T1000 (cell line): ENCODE results near the gene DR1.
"Not testable (repeated sequence)": the region's sequence is repeated elsewhere in the genome, so short reads cannot be mapped to it uniquely, and the experiment has no call there.

Experiments used
- DNase-seq: peaks from one replicate; lab custom pipeline; 2025; ENCODE audit warnings: mixed read lengths; lab: John Stamatoyannopoulos, UW

DR1 gene

GRCh38 chr1:93340090-93340489 is 5.6 kb upstream of the DR1 start:
- DNase-seq, result no peak

GRCh38 chr1:93344484-93344883 is 1.2 kb upstream of the DR1 start:
- DNase-seq, result no peak

GRCh38 chr1:93344886-93345632 is 648 bp upstream of the DR1 start:
- no peak for DNase-seq

- no peak for DNase-seq
Observed at GRCh38 chr1:93346421-93346993, 800 bp downstream of the DR1 start.

- no peak for DNase-seq
Observed at GRCh38 chr1:93347334-93347899, 1.7 kb downstream of the DR1 start.

- DNase-seq, result no peak
Observed at GRCh38 chr1:93348104-93348728, 2.5 kb downstream of the DR1 start.

GRCh38 chr1:93349231-93350135 is 3.8 kb downstream of the DR1 start:
- no peak for DNase-seq

- no peak for DNase-seq
Observed at GRCh38 chr1:93350322-93350721, 4.6 kb downstream of the DR1 start.

GRCh38 chr1:93350875-93351274 is 5.2 kb downstream of the DR1 start:
- no peak for DNase-seq

GRCh38 chr1:93351346-93351745 is 5.6 kb downstream of the DR1 start:
- DNase-seq, result not testable (repeated sequence)

GRCh38 chr1:93352376-93352775 is 6.7 kb downstream of the DR1 start:
- DNase-seq, result no peak

- DNase-seq, result no peak
Observed at GRCh38 chr1:93353286-93353685, 7.6 kb downstream of the DR1 start.

GRCh38 chr1:93354749-93355148 is 9.0 kb downstream of the DR1 start:
- no peak for DNase-seq

GRCh38 chr1:93357242-93357641 is 11.5 kb downstream of the DR1 start:
- DNase-seq, result no peak

- DNase-seq, result no peak
Observed at GRCh38 chr1:93358293-93358692, 12.6 kb downstream of the DR1 start.

GRCh38 chr1:93360111-93360510 is 14.4 kb downstream of the DR1 start:
- no peak for DNase-seq

GRCh38 chr1:93362237-93362636 is 16.5 kb downstream of the DR1 start:
- no peak for DNase-seq

GRCh38 chr1:93365813-93366212 is 20.1 kb downstream of the DR1 start:
- DNase-seq, result no peak

GRCh38 chr1:93369734-93370133 is 24.0 kb downstream of the DR1 start:
- DNase-seq, result no peak

- no peak for DNase-seq
Observed at GRCh38 chr1:93374334-93375106, 28.8 kb downstream of the DR1 start.

- DNase-seq, result no peak
Observed at GRCh38 chr1:93384656-93385055, 38.9 kb downstream of the DR1 start.
